GM13976 (cell line): Measurements from ENCODE around the gene GANC.

ENCODE experiments used
- DNase-seq: peaks from one replicate; pipeline ENCODE4 v3.0.0; 2012; ENCODE audit warnings: low spot score
- CTCF ChIP-seq: IDR thresholded peaks from 2 replicates; pipeline ENCODE4 v1.5.1; 2012; ENCODE audit warnings: borderline replicate concordance, mild to moderate bottlenecking; ENCODE audit not compliant: insufficient read depth; ENCODE audit errors: extremely low read depth, missing control alignments, control extremely low read depth
- in situ Hi-C: fragments of 300-500 bp; cut with MboI; formaldehyde crosslinking; loops from one replicate; pipeline ENCODE4 v1.12.0; 2022; ENCODE audit warnings: low sequenced_read_pairs, mixed read lengths, inconsistent platforms; ENCODE audit not compliant: unreplicated experiment

Gene GANC

GRCh38 chr15:42352401-42352800 is 79.4 kb downstream of the GANC start:
- TF ChIP-seq CTCF: no peak

GRCh38 chr15:42353061-42353460 is 80.1 kb downstream of the GANC start:
- no peak for DNase-seq
- TF ChIP-seq CTCF: no peak
- in situ Hi-C loops: no loop called here

More at GRCh38 chr15:42352401-42352800, 79.4 kb downstream of the GANC start:
- no peak for DNase-seq
- in situ Hi-C loops: no loop called here

- DNase-seq: no peak
- in situ Hi-C loops: no loop called here
- no peak for TF ChIP-seq CTCF
Measured at GRCh38 chr15:42354824-42355223, 81.8 kb downstream of the GANC start.

GRCh38 chr15:42355291-42355690 is 82.3 kb downstream of the GANC start:
- no peak for TF ChIP-seq CTCF
- in situ Hi-C loops: no loop called here
- DNase-seq: no peak

GRCh38 chr15:42356851-42357250 is 83.8 kb downstream of the GANC start:
- no peak for DNase-seq
- in situ Hi-C loops: no loop called here
- TF ChIP-seq CTCF: no peak

GRCh38 chr15:42358141-42358540 is 85.1 kb downstream of the GANC start:
- DNase-seq: no peak

More at GRCh38 chr15:42358141-42358540, 85.1 kb downstream of the GANC start:
- in situ Hi-C loops: no loop called here
- no peak for TF ChIP-seq CTCF
